Measurements from ENCODE around the gene TNFRSF9. TPM values are rescaled to one million over a fixed set of nuclear protein-coding genes. Genes with fewer than 3 reads are reported as not detected.

Gene TNFRSF9
- total RNA-seq, 1 experiment from 2014 or later: not detected

GRCh38 chr1:7921796-7922195 is 18.8 kb downstream of the TNFRSF9 start:
- Histone ChIP-seq H3T11ph (ENCODE audit: low read length) (no peak overlapping the region), H2BK120ac (ENCODE audit: low read depth, low read length, poor library complexity, severe bottlenecking) (no peak overlapping the region), H4K5ac (ENCODE audit: insufficient read length, low read depth, low read length) (no peak overlapping the region), H2BK20ac (ENCODE audit: low read depth, low read length, poor library complexity, severe bottlenecking) (no peak overlapping the region), H3K56ac (ENCODE audit: insufficient read length, low read depth, low read length) (no peak overlapping the region), H3K9me3 (ENCODE audit: control insufficient read depth, low read depth, low read length) (no peaks in the 10 kb centered on the region), H2BK12ac (ENCODE audit: insufficient read length, low read depth, low read length) (no peak overlapping the region), H3K27me3 (ENCODE audit: insufficient read depth, low read length) (no peaks in the 10 kb centered on the region), H3K23ac (ENCODE audit: insufficient read length, low read depth, low read length) (no peak overlapping the region), H3K9ac (ENCODE audit: extremely low read depth, insufficient read length, low read length) (no peak overlapping the region), H3K23me2 (ENCODE audit: insufficient read length, low read depth, low read length, poor library complexity, severe bottlenecking) (no peaks in the 10 kb centered on the region), H3K4me1 (ENCODE audit: insufficient read depth, low read length) (no peaks in the 10 kb centered on the region), H3K18ac (ENCODE audit: insufficient read length, low read depth, low read length) (no peak overlapping the region), H2BK15ac (ENCODE audit: low read depth, low read length) (no peak overlapping the region), H3K14ac (ENCODE audit: insufficient read depth, low read length) (no peak overlapping the region), H4K20me1 (ENCODE audit: control insufficient read depth, insufficient read depth, insufficient read length) (no peaks in the 10 kb centered on the region), H3K79me2 (ENCODE audit: insufficient read depth, low read length) (no peaks in the 10 kb centered on the region), H3K4me2 (ENCODE audit: insufficient read depth, insufficient read length, low read length) (no peak overlapping the region), H2BK5ac (ENCODE audit: insufficient read length, low read length) (no peak overlapping the region), H3K4ac (ENCODE audit: low read depth, low read length) (no peak overlapping the region), H2AK5ac (ENCODE audit: insufficient read length, low read length) (no peak overlapping the region), H2AFZ (ENCODE audit: low read length) (peak overlapping the region; percentile 4), H4K8ac (replicated peaks; ENCODE audit: insufficient read length, low read depth, low read length) (no peak overlapping the region), H3K79me1 (ENCODE audit: insufficient read depth, low read depth, low read length, poor library complexity, severe bottlenecking) (no peaks in the 10 kb centered on the region), H3K27ac (ENCODE audit: insufficient read length, low read depth, low read length) (no peak overlapping the region), H4K91ac (ENCODE audit: insufficient read length, low read depth, low read length) (no peak overlapping the region)
- Mint-ChIP-seq H3K27me3 (ENCODE audit: low read depth) (no peaks in the 10 kb centered on the region), H3K4me1 (no peaks in the 10 kb centered on the region), H3K36me3 (ENCODE audit: insufficient read depth in 1 of 3, low read depth in 3 of 3) (no peaks in the 10 kb centered on the region), H3K27ac (no peak overlapping the region), H3K9me3 (no peaks in the 10 kb centered on the region), H3K4me3 (no peak overlapping the region)
- no peak for DNase-seq
- no peak for TF ChIP-seq CTCF (conservative IDR thresholded peaks at IDR 0.05)
- WGBS (ENCODE audit: extremely low coverage, insufficient read length, low lambda C conversion rate): no CpG with 5 or more reads among the region's 7 CpGs
